Hepatocyte (in vitro differentiated cells): ENCODE data around the gene TCF4.

Source experiments
- EZH2 ChIP-seq: fragments of 200-600 bp; sonication (generic); IDR thresholded peaks from 2 replicates; pipeline ENCODE4 v1.6.1; 2016; ENCODE audit warnings: antibody characterized with exemption, mild to moderate bottlenecking, borderline replicate concordance
- EZH2phosphoT487 ChIP-seq: fragments of 200-600 bp; sonication (generic); IDR thresholded peaks from one replicate; pipeline ENCODE4 v1.6.1; 2018; ENCODE audit warnings: antibody characterized with exemption, mild to moderate bottlenecking, low read depth, moderate library complexity; ENCODE audit not compliant: unreplicated experiment, severe bottlenecking
- TF ChIP-seq, protein P1 (sequence below): fragments of 200-600 bp; sonication (generic); IDR thresholded peaks from 2 replicates; pipeline ENCODE4 v1.5.1; 2016; ENCODE audit warnings: antibody characterized with exemption, mild to moderate bottlenecking; ENCODE audit not compliant: poor library complexity

DNA sequence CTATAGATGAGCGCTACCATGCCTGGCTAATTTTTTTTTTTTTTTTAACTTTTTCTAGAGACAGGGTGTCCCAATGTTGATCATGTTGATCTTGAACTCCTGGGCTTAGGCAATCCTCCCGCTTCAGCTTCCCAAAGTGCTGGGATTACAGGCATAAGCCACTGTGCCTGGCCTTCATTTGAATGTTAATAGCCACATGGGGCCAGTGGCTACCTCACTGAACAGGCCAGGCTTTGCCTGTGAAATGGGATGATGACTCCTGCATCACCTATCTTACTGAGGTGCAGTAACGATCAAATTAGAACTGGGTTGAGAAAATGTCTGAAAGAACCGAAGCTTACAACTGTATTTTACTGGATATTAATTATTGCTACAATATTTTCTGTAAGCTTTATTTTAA, 278.7 kb downstream of the TCF4 start:
- TF ChIP-seq, protein P1, sequence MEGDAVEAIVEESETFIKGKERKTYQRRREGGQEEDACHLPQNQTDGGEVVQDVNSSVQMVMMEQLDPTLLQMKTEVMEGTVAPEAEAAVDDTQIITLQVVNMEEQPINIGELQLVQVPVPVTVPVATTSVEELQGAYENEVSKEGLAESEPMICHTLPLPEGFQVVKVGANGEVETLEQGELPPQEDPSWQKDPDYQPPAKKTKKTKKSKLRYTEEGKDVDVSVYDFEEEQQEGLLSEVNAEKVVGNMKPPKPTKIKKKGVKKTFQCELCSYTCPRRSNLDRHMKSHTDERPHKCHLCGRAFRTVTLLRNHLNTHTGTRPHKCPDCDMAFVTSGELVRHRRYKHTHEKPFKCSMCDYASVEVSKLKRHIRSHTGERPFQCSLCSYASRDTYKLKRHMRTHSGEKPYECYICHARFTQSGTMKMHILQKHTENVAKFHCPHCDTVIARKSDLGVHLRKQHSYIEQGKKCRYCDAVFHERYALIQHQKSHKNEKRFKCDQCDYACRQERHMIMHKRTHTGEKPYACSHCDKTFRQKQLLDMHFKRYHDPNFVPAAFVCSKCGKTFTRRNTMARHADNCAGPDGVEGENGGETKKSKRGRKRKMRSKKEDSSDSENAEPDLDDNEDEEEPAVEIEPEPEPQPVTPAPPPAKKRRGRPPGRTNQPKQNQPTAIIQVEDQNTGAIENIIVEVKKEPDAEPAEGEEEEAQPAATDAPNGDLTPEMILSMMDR = no peak
- TF ChIP-seq EZH2 (no peak), EZH2phosphoT487 (no peak)
